Pancreas (tissue), 10 donors: ENCODE measurements around the gene CCDC148. TPM values are rescaled to one million over a fixed set of nuclear protein-coding genes. Genes with fewer than 3 reads are reported as not detected.
A peak's percentile ranks its signal among the peaks of the same experiment; 100 is the strongest.

Experiments
- ATAC-seq, 4 donors: fragments of 200-7000 bp; cut with Tn5 transposase; one replicate each; pipeline versions ENCODE4 v1.8.0 to v1.9.1; 2020; ENCODE audit warnings: mild to moderate bottlenecking in 4 of 4, moderate library complexity in 4 of 4
- DNase-seq, 6 donors: peaks; one replicate each; pipeline ENCODE4 v3.0.0-alpha.2; 2020
- FAIRE-seq: peaks from 2 replicates; lab custom pipeline; 2012; peaks lifted over from hg19 to GRCh38; lab: Jason Lieb, UNC
- H3K27ac ChIP-seq, 4 donors: fragments of 200-600 bp; sonication (generic); 1 replicate in 3 of 4; 2 replicates in 1 of 4; pipeline versions ENCODE4 v1.5.0 to v1.8.0; 2020
- H3K27me3 ChIP-seq, 4 donors: fragments of 200-600 bp; one replicate each; pipeline ENCODE4 v1.8.0; 2021
- H3K36me3 ChIP-seq, 3 donors: fragments of 200-600 bp; sonication (generic) in 1 of 3; one replicate each; pipeline versions ENCODE4 v1.5.0 to v1.8.0; 2020 to 2021
- H3K4me1 ChIP-seq, 3 donors: fragments of 200-600 bp; one replicate each; pipeline ENCODE4 v1.8.0; 2021
- H3K4me3 ChIP-seq, 4 donors: fragments of 200-600 bp; sonication (generic) in 2 of 4; one replicate each; pipeline versions ENCODE4 v1.5.0 to v1.8.0; 2020 to 2021
- H3K9me3 ChIP-seq, 4 donors: fragments of 200-600 bp; one replicate each; pipeline ENCODE4 v1.8.0; 2021
- WGBS, 2 donors: extraction: QIAGEN DNeasy Blood & Tissue Kit; methylation state at CpG; one replicate each; pipeline ENCODE4 v1.1.7; 2013; 5-methylcytosine and 5-hydroxymethylcytosine counted together
- intact Hi-C, 3 donors: fragments of 100-400 bp; cut with DNase I; formaldehyde crosslinking; loops; one replicate each; pipeline versions ENCODE4 v1.11.1 to v1.14.2; 2022
- polyA plus RNA-seq, 2 donors: library from polyadenylated mRNA; stranded (reverse); fragments of 200-250 nt; gene quantifications; one replicate each; pipeline ENCODE4 v1.2.3, GENCODE V29; 2013
- total RNA-seq, 6 donors: library from RNA; stranded (reverse); fragmentation: NEBNext Ultra II Directional in 4 of 6; extraction: Animal tissue kit (Norgen Biotek cat#: 25700) in 4 of 6; gene quantifications; one replicate each; pipeline versions ENCODE4 v1.2.1 to v1.2.4, GENCODE V29; 2021 to 2023
- TF ChIP-seq, protein P1 (sequence below), 4 donors: fragments of 200-600 bp; sonication (generic) in 3 of 4; IDR thresholded peaks; one replicate each; pipeline versions ENCODE4 v1.5.0 to v1.8.0; 2021; ENCODE audit warnings: antibody characterized with exemption in 4 of 4
- donor health status: healthy with polysubstance abuse.
- donor health status: DM: no; HTN: no; CAD: no; lungs with moderate emphysema.
- donor health status: DM: no; HTN: no; CAD: no.
- donor health status: control.
- donor health status: control.
- donor health status: Bipolar disorder and iron deficiency.
- donor health status: DM: yes; HTN: yes; CAD: no.
- donor health status: DM: no; HTN: no; CAD: no.
- donor health status: DM: no; HTN: no; CAD: no.
- donor health status: DM: yes; HTN: yes; CAD: no.

Gene CCDC148
- total and polyA plus RNA-seq, 8 donors: 0.38 to 1.5 (median 0.79) TPM

DNA sequence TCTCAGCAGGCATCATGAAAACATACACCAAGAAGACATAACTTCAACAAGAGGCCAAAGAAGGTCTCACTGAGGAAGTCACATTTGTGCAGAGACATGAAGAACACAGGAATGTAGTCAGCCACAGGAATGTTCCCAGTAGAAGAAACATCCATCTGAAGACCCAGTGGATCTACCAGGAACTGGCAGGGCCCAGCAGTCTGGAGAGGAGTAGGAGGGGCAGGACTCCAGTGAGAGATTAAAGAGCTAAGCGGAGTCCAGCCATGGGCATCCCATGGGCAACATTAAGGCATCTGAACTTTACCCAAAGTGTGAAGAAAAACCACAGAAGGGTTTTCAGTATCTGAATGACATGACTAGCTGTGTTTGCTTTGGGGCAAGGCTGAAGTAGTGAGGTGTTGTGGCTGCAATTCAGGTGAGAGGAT is 251.8 kb downstream of the CCDC148 start:
- TF ChIP-seq, protein P1, sequence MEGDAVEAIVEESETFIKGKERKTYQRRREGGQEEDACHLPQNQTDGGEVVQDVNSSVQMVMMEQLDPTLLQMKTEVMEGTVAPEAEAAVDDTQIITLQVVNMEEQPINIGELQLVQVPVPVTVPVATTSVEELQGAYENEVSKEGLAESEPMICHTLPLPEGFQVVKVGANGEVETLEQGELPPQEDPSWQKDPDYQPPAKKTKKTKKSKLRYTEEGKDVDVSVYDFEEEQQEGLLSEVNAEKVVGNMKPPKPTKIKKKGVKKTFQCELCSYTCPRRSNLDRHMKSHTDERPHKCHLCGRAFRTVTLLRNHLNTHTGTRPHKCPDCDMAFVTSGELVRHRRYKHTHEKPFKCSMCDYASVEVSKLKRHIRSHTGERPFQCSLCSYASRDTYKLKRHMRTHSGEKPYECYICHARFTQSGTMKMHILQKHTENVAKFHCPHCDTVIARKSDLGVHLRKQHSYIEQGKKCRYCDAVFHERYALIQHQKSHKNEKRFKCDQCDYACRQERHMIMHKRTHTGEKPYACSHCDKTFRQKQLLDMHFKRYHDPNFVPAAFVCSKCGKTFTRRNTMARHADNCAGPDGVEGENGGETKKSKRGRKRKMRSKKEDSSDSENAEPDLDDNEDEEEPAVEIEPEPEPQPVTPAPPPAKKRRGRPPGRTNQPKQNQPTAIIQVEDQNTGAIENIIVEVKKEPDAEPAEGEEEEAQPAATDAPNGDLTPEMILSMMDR (IDR thresholded peaks at IDR 0.05): no peak
- Histone ChIP-seq H3K27me3 (no peaks in the 10 kb centered on the region), H3K27ac (no peak overlapping the region), H3K4me1 (no peaks in the 10 kb centered on the region), H3K9me3 (no peaks in the 10 kb centered on the region), H3K4me3 (no peak overlapping the region), H3K36me3 (no peaks in the 10 kb centered on the region)
- intact Hi-C loops: no loop called here
- FAIRE-seq (no peak), DNase-seq (no peak), ATAC-seq (no peak)
- WGBS, 2 donors: 90 to 100% methylated on average over 1 of the region's 1 CpG

DNA sequence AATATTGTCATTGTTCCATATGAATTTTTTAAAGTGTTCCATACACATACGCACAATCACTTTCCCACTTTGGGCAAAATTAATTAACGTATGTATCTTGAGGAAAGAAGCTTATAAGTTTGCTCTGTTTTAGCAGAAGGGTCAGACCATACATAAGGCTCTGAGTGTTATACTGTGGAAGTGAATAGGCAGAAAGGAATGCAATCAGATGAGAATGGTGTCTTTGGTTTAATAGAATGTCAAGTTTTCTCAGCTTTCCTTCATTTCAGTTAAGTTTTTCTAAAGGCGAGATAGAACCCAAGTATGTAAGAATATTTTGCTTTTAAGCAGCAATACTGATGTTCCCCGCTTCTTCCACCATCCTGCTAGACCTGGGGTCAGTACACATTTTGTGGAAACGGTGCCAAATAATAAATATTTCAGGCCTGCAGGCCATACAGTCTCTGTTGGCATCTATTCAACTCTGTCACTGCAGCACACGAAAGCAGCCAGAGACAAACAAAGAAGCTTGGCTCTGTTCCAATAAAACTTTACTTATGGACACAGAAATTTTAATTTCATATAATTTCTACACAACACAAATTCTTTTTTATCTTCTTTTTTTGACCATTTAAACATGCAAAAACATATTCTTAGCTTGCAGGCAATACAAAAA is 254.3 kb downstream of the CCDC148 start:
- no peak for ATAC-seq
- Histone ChIP-seq H3K36me3 (no peaks in the 10 kb centered on the region), H3K27ac (no peak overlapping the region), H3K4me1 (peaks cover 0 to 4% (median 0%) of the 10 kb centered on the region in 3 donors), H3K9me3 (no peaks in the 10 kb centered on the region), H3K4me3 (no peak overlapping the region), H3K27me3 (no peaks in the 10 kb centered on the region)
- WGBS, 2 donors: 60 to 61% methylated on average over 6 of the region's 6 CpGs
- intact Hi-C loops: no loop called here
- no peak for DNase-seq
- no peak for FAIRE-seq
- TF ChIP-seq, protein P1 (IDR thresholded peaks at IDR 0.05): no peak

DNA sequence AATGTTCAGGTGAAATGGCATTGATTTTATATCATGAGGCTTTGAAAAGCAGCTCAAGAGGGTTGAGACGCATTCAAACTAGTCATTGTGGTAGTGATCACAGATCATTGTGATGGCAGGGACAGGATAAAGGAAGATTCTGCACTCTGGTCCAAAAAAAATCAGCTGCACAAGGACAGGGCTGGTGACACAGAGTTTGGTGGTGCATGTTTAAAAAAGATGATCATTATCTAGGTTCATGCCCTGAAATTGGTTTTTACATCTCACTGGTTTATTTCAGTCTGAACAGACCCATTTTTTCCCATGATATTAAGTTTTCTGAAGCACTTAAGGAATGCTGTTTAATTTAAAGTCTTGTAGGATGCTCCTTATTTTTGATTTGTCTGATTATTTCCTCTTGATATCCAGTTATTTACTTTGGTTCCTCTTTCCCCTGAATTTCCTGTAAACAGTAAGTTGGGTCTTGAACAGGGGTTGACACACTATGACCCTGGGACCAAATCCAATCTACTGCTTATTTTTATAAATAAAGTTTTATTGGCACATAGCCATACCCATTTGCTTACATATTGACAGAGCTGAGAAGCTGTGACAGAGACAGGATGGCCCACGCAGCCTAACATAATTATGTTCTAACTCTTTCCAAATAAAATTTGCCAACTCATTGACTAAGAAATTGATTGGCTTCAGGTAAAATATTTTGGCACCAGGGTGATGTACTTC is 256.5 kb downstream of the CCDC148 start:
- WGBS, 2 donors: 86% methylated on average over 2 of the region's 2 CpGs
- no peak for ATAC-seq
- Histone ChIP-seq H3K27ac (no peak overlapping the region), H3K4me1 (peaks cover 0 to 4% (median 0%) of the 10 kb centered on the region in 3 donors), H3K27me3 (no peaks in the 10 kb centered on the region), H3K36me3 (no peaks in the 10 kb centered on the region), H3K4me3 (no peak overlapping the region), H3K9me3 (no peaks in the 10 kb centered on the region)
- DNase-seq: no peak
- intact Hi-C loops: no loop called here
- no peak for FAIRE-seq
- TF ChIP-seq, protein P1 (IDR thresholded peaks at IDR 0.05): no peak

DNA sequence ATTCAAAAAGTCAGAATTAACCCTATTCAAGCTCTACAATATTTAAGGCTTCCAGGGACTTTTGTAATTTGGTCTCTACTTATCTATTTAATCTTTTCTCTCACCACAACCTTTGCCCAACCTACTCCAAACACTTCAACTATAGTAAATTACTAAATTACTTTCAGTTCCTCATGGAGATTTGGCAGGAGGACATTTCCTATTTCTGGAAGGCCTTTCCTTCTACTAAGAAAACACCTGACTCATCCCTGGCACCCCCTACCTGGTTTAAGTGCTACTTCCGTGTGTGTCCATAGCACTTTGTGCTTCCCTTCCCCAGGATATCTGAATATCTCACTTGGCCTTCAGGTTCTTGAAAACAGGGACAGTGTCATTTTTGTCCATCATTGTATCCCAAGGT is 258.6 kb downstream of the CCDC148 start:
- intact Hi-C loops: no loop called here
- peak in 3 of 4 donors; percentile 30 to 82 (median 35) for ATAC-seq
- WGBS, 2 donors: 69 to 73% methylated on average over 1 of the region's 1 CpG
- no peaks in the 10 kb centered on the region for H3K9me3 ChIP-seq
- H3K36me3 ChIP-seq: no peaks in the 10 kb centered on the region
- no peaks in the 10 kb centered on the region for H3K27me3 ChIP-seq
- H3K4me3 ChIP-seq: no peak overlapping the region
- TF ChIP-seq, protein P1 (IDR thresholded peaks at IDR 0.05): no peak
- H3K27ac ChIP-seq: no peak overlapping the region
- peaks cover 0 to 4% (median 0%) of the 10 kb centered on the region in 3 donors for H3K4me1 ChIP-seq
- no peak for DNase-seq
- no peak for FAIRE-seq

DNA sequence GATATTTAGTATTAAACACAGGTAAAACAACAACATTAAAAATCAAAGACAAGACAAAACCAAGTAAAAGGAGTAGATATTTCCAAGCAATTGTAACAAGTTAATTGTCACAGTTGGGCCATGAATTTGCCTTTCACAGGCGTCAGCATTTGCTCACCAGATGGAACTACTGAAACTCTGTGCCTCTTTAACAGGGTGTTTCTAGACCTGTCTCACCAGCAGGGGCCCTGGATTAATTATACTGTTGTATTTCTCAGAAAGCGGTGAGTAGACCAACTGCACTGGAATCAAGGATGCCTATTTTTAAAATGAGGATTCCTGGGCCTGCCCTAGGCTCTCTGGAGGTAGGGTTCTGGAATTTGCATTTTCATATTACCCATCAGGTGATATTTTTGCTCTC is 262.3 kb downstream of the CCDC148 start:
- Histone ChIP-seq H3K4me3 (no peak overlapping the region), H3K36me3 (no peaks in the 10 kb centered on the region), H3K9me3 (no peaks in the 10 kb centered on the region), H3K4me1 (peaks cover 0 to 7% (median 0%) of the 10 kb centered on the region in 3 donors), H3K27ac (no peak overlapping the region), H3K27me3 (no peaks in the 10 kb centered on the region)
- TF ChIP-seq, protein P1 (IDR thresholded peaks at IDR 0.05): no peak
- FAIRE-seq (no peak), DNase-seq (no peak), ATAC-seq (no peak)
- intact Hi-C loops: no loop called here
- 88 to 91% methylated on average over 2 of the region's 2 CpGs for WGBS, 2 donors
